Activated CD8-positive, alpha-beta memory T cell treated with anti-CD3 and anti-CD28 coated beads, Interleukin-2, amount 10 ng/mL, durations not matched to agents 7 days and 5 days (primary cell): ENCODE results near the gene SLC35B2. TPM values are rescaled to one million over a fixed set of nuclear protein-coding genes. Genes with fewer than 3 reads are reported as not detected.

ENCODE experiments used
- ATAC-seq: fragments of 150-1000 bp; cut with Tn5 transposase; one replicate; pipeline ENCODE4 v1.10.0; 2021; ENCODE audit warnings: moderate library complexity
- CTCF ChIA-PET: fragments of 350-600 bp; sonication (Branson Sonifier 250); formaldehyde crosslinking; loops from one replicate; lab custom pipeline; 2021; ENCODE audit warnings: antibody characterized with exemption; lab: Charles Lee
- DNase-seq: peaks from one replicate; pipeline ENCODE4 v3.0.0-alpha.2; 2020
- H3K27ac Mint-ChIP-seq: one replicate; pipeline ENCODE4 v1.8.0; 2021; ENCODE audit warnings: mild to moderate bottlenecking, mixed read lengths
- H3K27me3 Mint-ChIP-seq: one replicate; pipeline ENCODE4 v1.8.0; 2021; ENCODE audit warnings: mixed read lengths
- H3K36me3 Mint-ChIP-seq: one replicate; pipeline ENCODE4 v1.8.0; 2021; ENCODE audit warnings: mild to moderate bottlenecking, mixed read lengths
- H3K4me1 Mint-ChIP-seq: one replicate; pipeline ENCODE4 v1.8.0; 2021; ENCODE audit warnings: mixed read lengths
- H3K4me3 Mint-ChIP-seq: one replicate; pipeline ENCODE4 v1.8.0; 2021; ENCODE audit warnings: mild to moderate bottlenecking, moderate library complexity, mixed read lengths
- H3K9me3 Mint-ChIP-seq: one replicate; pipeline ENCODE4 v1.8.0; 2022; ENCODE audit warnings: low read depth, mixed read lengths
- total RNA-seq, 2 experiments: library from RNA; stranded (reverse); gene quantifications; one replicate each; pipeline ENCODE4 v1.2.3, GENCODE V29; 2021

Gene SLC35B2, protein sequence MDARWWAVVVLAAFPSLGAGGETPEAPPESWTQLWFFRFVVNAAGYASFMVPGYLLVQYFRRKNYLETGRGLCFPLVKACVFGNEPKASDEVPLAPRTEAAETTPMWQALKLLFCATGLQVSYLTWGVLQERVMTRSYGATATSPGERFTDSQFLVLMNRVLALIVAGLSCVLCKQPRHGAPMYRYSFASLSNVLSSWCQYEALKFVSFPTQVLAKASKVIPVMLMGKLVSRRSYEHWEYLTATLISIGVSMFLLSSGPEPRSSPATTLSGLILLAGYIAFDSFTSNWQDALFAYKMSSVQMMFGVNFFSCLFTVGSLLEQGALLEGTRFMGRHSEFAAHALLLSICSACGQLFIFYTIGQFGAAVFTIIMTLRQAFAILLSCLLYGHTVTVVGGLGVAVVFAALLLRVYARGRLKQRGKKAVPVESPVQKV
- 10 to 100 TPM; 28.0 to 39.6 TPM for total RNA-seq

DNA sequence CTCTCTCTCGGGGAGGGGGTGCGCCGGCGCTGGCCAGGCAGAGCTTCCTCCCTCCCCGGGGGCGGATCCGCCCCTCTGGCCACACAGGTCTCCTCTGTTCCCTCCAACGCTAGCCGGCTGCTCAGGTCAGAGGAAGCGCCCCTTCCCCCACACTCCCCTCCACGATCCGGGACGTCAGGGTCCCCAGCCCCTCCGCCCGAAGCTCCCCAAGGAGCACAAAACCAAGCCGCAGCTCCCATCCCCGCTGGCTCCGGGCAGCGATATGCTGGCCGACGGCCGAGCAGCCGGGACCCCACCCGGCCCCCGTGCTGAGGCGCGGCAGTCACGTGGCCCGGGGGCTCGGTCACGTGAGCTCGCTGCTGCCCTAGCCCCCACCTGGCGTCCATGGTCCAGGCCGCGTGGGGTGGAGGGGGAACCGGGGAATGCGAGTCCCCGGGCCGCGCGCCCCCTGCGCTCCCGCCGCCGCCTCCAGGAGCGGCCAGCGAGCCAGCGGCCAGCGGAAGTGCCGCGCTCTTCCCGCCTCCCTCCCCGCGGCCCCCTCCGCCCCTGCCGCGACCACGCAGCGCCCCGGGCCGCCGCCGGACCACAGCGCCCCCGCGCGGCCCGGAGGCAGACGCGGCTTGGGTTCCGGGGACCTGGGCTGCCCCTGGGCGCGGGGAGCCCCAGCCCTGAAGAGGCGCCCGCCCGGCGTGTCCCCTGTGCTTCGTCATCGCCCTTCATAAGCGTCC is at the start of gene SLC35B2:
Gene SLC35B2 (minus strand): TSS at position 504 of the 728 bp plus-strand sequence. CDS start 118 bp downstream, at position 386.
- peak; percentile 77 for DNase-seq
- H3K4me3 Mint-ChIP-seq, result peak within 1 kb of the TSS; percentile 90
- no peaks in the 10 kb centered on the region for H3K27me3 Mint-ChIP-seq
- peaks cover 68% of the 10 kb centered on the region for H3K4me1 Mint-ChIP-seq
- peak; percentile 71 for ATAC-seq
- peaks cover 43% of the 10 kb centered on the region for H3K36me3 Mint-ChIP-seq
- CTCF ChIA-PET, result interaction anchor here (0.7 to 3.1 kb wide), 25 partner anchors 9 to 158 kb away, joined by 3 to 55 read pairs (median 5); partner anchors contain the start of genes AARS2, CDC5L, HSP90AB1 and SLC29A1
- H3K27ac Mint-ChIP-seq, result peak within 1 kb of the TSS; percentile 88
- no peaks in the 10 kb centered on the region for H3K9me3 Mint-ChIP-seq

- DNase-seq (no peak), ATAC-seq (no peak)
- CTCF ChIA-PET, result interaction anchor here (1.1 to 5.7 kb wide), 3 partner anchors 8 to 50 kb away, joined by 3 to 94 read pairs (median 5); partner anchors contain the start of gene TMEM151B
- H3K4me1 Mint-ChIP-seq, result peaks cover 9% of the 10 kb centered on the region
- no peaks in the 10 kb centered on the region for H3K27me3 Mint-ChIP-seq
- no peak overlapping the region for H3K27ac Mint-ChIP-seq
- peaks cover 22% of the 10 kb centered on the region for H3K36me3 Mint-ChIP-seq
- H3K4me3 Mint-ChIP-seq, result no peak overlapping the region
- H3K9me3 Mint-ChIP-seq, result no peaks in the 10 kb centered on the region
Measured at GRCh38 chr6:44306710-44307109, 49.4 kb upstream of the SLC35B2 start.

- H3K36me3 Mint-ChIP-seq, result peaks cover 29% of the 10 kb centered on the region
- no peaks in the 10 kb centered on the region for H3K27me3 Mint-ChIP-seq
- no peak overlapping the region for H3K4me3 Mint-ChIP-seq
- DNase-seq, result no peak
- no peak for ATAC-seq
- CTCF ChIA-PET, result interaction anchor here (0.6 to 5.7 kb wide), 17 partner anchors 8 to 1401 kb away, joined by 3 to 94 read pairs (median 4); partner anchors contain the start of genes AARS2 and TMEM151B
- H3K4me1 Mint-ChIP-seq, result peaks cover 6% of the 10 kb centered on the region
- H3K27ac Mint-ChIP-seq, result no peak overlapping the region
- H3K9me3 Mint-ChIP-seq, result no peaks in the 10 kb centered on the region
Measured at GRCh38 chr6:44305200-44305725, 47.9 kb upstream of the SLC35B2 start.

DNA sequence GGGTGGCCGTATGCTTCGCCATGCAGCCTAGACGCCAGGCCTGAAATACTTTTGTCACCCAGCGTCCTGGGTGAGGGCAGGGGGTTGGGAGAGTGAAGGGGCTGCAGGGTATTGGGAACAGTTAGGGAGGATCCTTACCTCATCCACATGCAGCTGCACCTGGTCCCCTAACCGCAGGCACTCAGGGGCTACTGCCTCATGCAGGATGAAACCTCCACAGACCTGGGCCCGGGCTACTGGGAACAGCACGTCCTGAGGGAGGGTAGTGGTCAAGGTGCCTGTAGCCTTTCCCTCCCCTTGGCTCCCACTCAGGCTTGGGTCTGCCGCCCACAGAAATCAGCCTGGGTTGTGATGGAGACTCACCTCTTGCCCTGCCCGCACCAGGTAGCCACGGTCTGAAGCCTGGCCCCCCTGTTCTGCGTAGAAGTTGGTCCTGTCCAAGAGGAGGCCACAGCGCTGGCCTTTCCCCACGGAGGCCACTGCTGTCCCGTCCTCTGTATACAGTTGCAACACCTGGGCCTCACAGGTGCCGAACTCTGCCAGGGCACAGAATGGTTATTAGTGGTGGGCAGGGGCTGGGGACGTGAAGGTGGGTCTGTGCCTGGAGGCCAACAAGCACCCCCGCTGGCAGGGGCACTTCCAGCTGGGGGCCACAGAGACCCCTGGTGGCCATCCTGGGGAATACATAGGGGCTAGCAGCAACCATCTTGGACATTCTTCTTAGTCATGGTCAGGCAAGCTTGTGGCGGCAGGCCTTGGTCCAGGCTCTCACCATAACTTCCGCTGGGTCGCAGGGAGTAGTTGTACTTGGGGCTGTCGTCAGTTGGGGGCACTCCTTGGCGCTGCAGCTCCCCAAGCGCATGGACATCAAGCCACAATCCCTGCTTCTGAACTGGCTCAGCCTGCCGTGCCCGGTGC is 47.2 kb upstream of the SLC35B2 start:
- ATAC-seq, result peak; percentile 69
- Mint-ChIP-seq H3K36me3 (peaks cover 25% of the 10 kb centered on the region), H3K9me3 (no peaks in the 10 kb centered on the region)

DNA sequence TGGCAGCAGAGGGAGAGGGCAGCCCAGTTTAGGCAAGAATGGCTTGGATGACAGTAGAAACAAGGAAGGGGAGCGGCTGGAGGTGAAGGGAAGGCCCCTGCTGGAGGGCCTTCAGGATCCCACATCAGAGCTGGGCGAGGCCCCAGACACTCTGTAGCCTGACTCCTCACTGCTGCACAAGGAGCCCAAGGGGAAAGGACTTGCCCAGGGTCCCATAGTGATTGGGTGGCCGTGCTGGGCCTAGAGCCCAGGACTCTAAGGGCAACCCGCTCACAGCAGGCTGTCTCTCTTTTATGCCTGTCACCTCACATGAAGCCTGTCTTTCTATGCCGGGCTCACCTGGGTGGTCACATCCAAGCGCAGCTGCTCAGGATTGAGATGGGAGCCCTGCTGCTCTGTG is 46.5 kb upstream of the SLC35B2 start:
- H3K4me3 Mint-ChIP-seq, result no peak overlapping the region
- H3K4me1 Mint-ChIP-seq, result peaks cover 5% of the 10 kb centered on the region
- H3K36me3 Mint-ChIP-seq, result peaks cover 26% of the 10 kb centered on the region
- CTCF ChIA-PET, result interaction anchor here (1.0 to 5.7 kb wide), 6 partner anchors 8 to 131 kb away, joined by 3 to 94 read pairs (median 4); partner anchors contain the start of gene TMEM151B
- no peaks in the 10 kb centered on the region for H3K9me3 Mint-ChIP-seq
- no peak for ATAC-seq
- peaks cover 3% of the 10 kb centered on the region for H3K27me3 Mint-ChIP-seq
- no peak for DNase-seq
- peak overlapping the region; percentile 47 for H3K27ac Mint-ChIP-seq

More for the DNA sequence above, 47.2 kb upstream of the SLC35B2 start:
- Mint-ChIP-seq H3K4me1 (peaks cover 5% of the 10 kb centered on the region), H3K27me3 (no peaks in the 10 kb centered on the region), H3K27ac (no peak overlapping the region), H3K4me3 (no peak overlapping the region)
- peak; percentile 48 for DNase-seq
- CTCF ChIA-PET, result interaction anchor here (0.6 to 5.7 kb wide), 17 partner anchors 9 to 1400 kb away, joined by 3 to 94 read pairs (median 4); partner anchors contain the start of genes AARS2 and TMEM151B

DNA sequence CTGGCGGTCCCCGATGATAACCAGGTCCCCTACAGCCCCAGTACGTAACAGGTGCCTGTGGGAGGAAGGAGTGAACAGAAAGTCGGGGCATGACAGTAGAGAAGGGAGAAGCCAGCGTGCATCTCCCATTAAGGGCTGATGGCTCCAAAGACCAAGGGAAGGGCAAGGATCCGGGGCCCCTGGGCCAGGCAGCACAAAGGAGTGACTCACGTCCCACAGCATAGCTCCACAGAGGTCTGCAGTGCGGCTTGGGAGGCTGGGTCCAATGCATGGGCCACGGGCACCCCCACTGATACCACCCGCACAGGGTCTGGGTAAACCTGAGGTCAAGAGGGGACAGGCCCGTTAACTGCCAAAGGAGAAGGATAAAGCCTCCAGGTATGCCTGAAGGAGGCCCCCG is 45.5 kb upstream of the SLC35B2 start:
- Mint-ChIP-seq H3K4me3 (no peak overlapping the region), H3K27me3 (peaks cover 11% of the 10 kb centered on the region), H3K36me3 (peaks cover 24% of the 10 kb centered on the region), H3K9me3 (no peaks in the 10 kb centered on the region), H3K27ac (no peak overlapping the region), H3K4me1 (peaks cover 5% of the 10 kb centered on the region)
- no peak for ATAC-seq
- CTCF ChIA-PET, result interaction anchor here (0.7 to 5.7 kb wide), 7 partner anchors 7 to 130 kb away, joined by 3 to 94 read pairs (median 3); partner anchors contain the start of gene TMEM151B
- DNase-seq, result no peak

GRCh38 chr6:44301782-44302564 is 44.6 kb upstream of the SLC35B2 start:
- Mint-ChIP-seq H3K4me1 (peaks cover 8% of the 10 kb centered on the region), H3K27ac (no peak overlapping the region), H3K4me3 (no peak overlapping the region), H3K36me3 (peaks cover 23% of the 10 kb centered on the region), H3K9me3 (no peaks in the 10 kb centered on the region), H3K27me3 (peaks cover 17% of the 10 kb centered on the region)
- CTCF ChIA-PET, result interaction anchor here (1.0 to 5.7 kb wide), 5 partner anchors 11 to 129 kb away, joined by 3 to 94 read pairs (median 5); partner anchors contain the start of genes AARS2 and TMEM151B
- no peak for ATAC-seq
- no peak for DNase-seq

DNA sequence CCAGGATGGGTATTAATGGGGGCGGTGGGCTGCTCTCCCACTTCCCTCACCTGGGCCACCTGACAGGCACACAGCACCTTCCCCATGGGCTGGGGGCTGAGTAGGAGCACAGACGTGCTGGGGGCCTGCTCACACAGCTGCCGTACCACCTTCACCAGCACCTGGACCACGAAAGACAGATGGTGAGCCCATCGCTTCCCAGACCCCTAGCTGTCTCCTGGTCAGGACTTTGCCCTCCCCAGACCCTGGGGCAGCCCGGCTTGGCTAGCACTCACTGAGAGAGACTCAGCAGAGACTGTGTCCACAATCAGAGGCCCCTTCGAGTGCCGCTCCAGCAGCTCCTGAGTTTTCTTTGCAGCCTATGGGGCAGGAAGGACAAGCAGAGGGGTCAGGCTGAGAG is 43.8 kb upstream of the SLC35B2 start:
- Mint-ChIP-seq H3K9me3 (no peaks in the 10 kb centered on the region), H3K27me3 (peaks cover 26% of the 10 kb centered on the region), H3K36me3 (peaks cover 23% of the 10 kb centered on the region), H3K27ac (no peak overlapping the region), H3K4me3 (no peak overlapping the region), H3K4me1 (peaks cover 8% of the 10 kb centered on the region)
- CTCF ChIA-PET, result interaction anchor here (1.2 to 1.6 kb wide), 3 partner anchors 12 to 80 kb away, joined by 3 to 8 read pairs (median 5); partner anchors contain the start of gene AARS2
- ATAC-seq (no peak), DNase-seq (no peak)

- Mint-ChIP-seq H3K27ac (no peak overlapping the region), H3K27me3 (peaks cover 31% of the 10 kb centered on the region), H3K9me3 (no peaks in the 10 kb centered on the region), H3K4me1 (peaks cover 5% of the 10 kb centered on the region), H3K36me3 (peaks cover 20% of the 10 kb centered on the region), H3K4me3 (no peak overlapping the region)
- DNase-seq (no peak), ATAC-seq (no peak)
- CTCF ChIA-PET, result interaction anchor here (1.2 to 1.6 kb wide), 3 partner anchors 13 to 32 kb away, joined by 5 to 8 read pairs (median 5); partner anchors contain the start of gene AARS2
Measured at GRCh38 chr6:44300292-44300823, 43.0 kb upstream of the SLC35B2 start.

DNA sequence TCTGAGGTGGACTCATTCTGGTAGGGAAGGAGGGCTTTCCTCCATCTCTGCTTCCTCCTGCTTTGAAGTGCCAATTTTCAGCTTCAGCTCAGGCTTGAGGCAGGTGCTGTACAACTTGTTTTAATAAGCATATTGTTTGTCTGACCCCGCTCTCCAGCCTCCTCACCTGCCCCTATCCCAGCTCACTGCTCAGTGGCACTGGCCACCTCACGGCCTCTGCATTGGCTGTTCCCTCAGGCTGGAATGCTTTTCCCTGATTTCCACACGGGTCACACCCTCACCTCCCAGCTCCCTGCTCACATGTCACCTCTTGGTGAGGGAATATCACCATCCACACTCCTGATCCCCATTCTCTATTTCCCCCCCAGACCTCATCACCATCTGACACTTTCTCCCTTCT is 41.5 kb upstream of the SLC35B2 start:
- peaks cover 41% of the 10 kb centered on the region for H3K27me3 Mint-ChIP-seq
- peaks cover 19% of the 10 kb centered on the region for H3K36me3 Mint-ChIP-seq
- H3K4me1 Mint-ChIP-seq, result peaks cover 3% of the 10 kb centered on the region
- no peak overlapping the region for H3K4me3 Mint-ChIP-seq
- no peak overlapping the region for H3K27ac Mint-ChIP-seq
- H3K9me3 Mint-ChIP-seq, result no peaks in the 10 kb centered on the region
- ATAC-seq, result no peak
- no peak for DNase-seq
- CTCF ChIA-PET, result interaction anchor here (1.4 to 1.6 kb wide), 3 partner anchors 14 to 42 kb away, joined by 3 to 5 read pairs (median 5); partner anchors contain the start of gene AARS2
